PC-9 (cell line): ENCODE measurements around the gene NEIL1.

ENCODE experiments used
- EZH2 ChIP-seq: fragments of 200-600 bp; sonication (generic); IDR thresholded peaks from 2 replicates; pipeline ENCODE4 v1.8.0; 2017; ENCODE audit warnings: antibody characterized with exemption, low read depth
- TF ChIP-seq, protein P1 (sequence below): fragments of 200-600 bp; sonication (generic); conservative IDR thresholded peaks from 2 replicates; pipeline ENCODE4 v1.6.1; 2017; ENCODE audit warnings: mixed run types, antibody characterized with exemption, mild to moderate bottlenecking, moderate library complexity

DNA sequence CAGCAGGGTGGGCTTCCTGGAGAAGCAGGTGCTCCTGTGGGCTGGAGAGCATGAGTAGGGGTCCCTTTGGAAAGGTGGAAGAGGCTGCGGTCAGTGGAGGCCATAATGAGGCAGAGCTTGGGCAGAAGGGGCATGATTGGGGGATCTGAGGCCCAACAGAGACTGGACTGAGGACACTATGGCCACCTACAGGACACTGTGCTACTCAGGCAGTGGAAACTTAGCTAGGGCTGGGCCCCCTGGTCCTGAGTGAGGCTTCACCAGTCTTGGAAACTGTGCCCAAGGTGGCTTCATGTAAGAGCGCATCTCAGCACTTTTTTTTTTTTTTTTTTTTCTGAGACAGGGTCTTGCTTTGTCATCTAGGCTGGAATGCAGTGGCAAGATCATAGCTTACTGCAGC lies 17.3 kb upstream of the NEIL1 start:
- TF ChIP-seq, protein P1, sequence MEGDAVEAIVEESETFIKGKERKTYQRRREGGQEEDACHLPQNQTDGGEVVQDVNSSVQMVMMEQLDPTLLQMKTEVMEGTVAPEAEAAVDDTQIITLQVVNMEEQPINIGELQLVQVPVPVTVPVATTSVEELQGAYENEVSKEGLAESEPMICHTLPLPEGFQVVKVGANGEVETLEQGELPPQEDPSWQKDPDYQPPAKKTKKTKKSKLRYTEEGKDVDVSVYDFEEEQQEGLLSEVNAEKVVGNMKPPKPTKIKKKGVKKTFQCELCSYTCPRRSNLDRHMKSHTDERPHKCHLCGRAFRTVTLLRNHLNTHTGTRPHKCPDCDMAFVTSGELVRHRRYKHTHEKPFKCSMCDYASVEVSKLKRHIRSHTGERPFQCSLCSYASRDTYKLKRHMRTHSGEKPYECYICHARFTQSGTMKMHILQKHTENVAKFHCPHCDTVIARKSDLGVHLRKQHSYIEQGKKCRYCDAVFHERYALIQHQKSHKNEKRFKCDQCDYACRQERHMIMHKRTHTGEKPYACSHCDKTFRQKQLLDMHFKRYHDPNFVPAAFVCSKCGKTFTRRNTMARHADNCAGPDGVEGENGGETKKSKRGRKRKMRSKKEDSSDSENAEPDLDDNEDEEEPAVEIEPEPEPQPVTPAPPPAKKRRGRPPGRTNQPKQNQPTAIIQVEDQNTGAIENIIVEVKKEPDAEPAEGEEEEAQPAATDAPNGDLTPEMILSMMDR: no peak
- TF ChIP-seq EZH2: no peak
